Pancreas (tissue), 10 donors: ENCODE data around the gene NT5DC1. TPM values are rescaled to one million over a fixed set of nuclear protein-coding genes. Genes with fewer than 3 reads are reported as not detected.

Source experiments
- ATAC-seq, 4 donors: fragments of 200-7000 bp; cut with Tn5 transposase; one replicate each; pipeline versions ENCODE4 v1.8.0 to v1.9.1; 2020; ENCODE audit warnings: mild to moderate bottlenecking in 4 of 4, moderate library complexity in 4 of 4
- DNase-seq, 6 donors: peaks; one replicate each; pipeline ENCODE4 v3.0.0-alpha.2; 2020
- FAIRE-seq: peaks from 2 replicates; lab custom pipeline; 2012; peaks lifted over from hg19 to GRCh38; lab: Jason Lieb, UNC
- H3K27ac ChIP-seq, 4 donors: fragments of 200-600 bp; sonication (generic); 1 replicate in 3 of 4; 2 replicates in 1 of 4; pipeline versions ENCODE4 v1.5.0 to v1.8.0; 2020
- H3K27me3 ChIP-seq, 4 donors: fragments of 200-600 bp; one replicate each; pipeline ENCODE4 v1.8.0; 2021
- H3K36me3 ChIP-seq, 3 donors: fragments of 200-600 bp; sonication (generic) in 1 of 3; one replicate each; pipeline versions ENCODE4 v1.5.0 to v1.8.0; 2020 to 2021
- H3K4me1 ChIP-seq, 3 donors: fragments of 200-600 bp; one replicate each; pipeline ENCODE4 v1.8.0; 2021
- H3K4me3 ChIP-seq, 4 donors: fragments of 200-600 bp; sonication (generic) in 2 of 4; one replicate each; pipeline versions ENCODE4 v1.5.0 to v1.8.0; 2020 to 2021
- H3K9me3 ChIP-seq, 4 donors: fragments of 200-600 bp; one replicate each; pipeline ENCODE4 v1.8.0; 2021
- CTCF ChIP-seq, 4 donors: fragments of 200-600 bp; sonication (generic) in 3 of 4; IDR thresholded peaks; one replicate each; pipeline versions ENCODE4 v1.5.0 to v1.8.0; 2021; ENCODE audit warnings: antibody characterized with exemption in 4 of 4
- WGBS, 2 donors: extraction: QIAGEN DNeasy Blood & Tissue Kit; methylation state at CpG; one replicate each; pipeline ENCODE4 v1.1.7; 2013; 5-methylcytosine and 5-hydroxymethylcytosine counted together
- intact Hi-C, 3 donors: fragments of 100-400 bp; cut with DNase I; formaldehyde crosslinking; loops; one replicate each; pipeline versions ENCODE4 v1.11.1 to v1.14.2; 2022
- polyA plus RNA-seq, 2 donors: library from polyadenylated mRNA; stranded (reverse); fragments of 200-250 nt; gene quantifications; one replicate each; pipeline ENCODE4 v1.2.3, GENCODE V29; 2013
- total RNA-seq, 6 donors: library from RNA; stranded (reverse); fragmentation: NEBNext Ultra II Directional in 4 of 6; extraction: Animal tissue kit (Norgen Biotek cat#: 25700) in 4 of 6; gene quantifications; one replicate each; pipeline versions ENCODE4 v1.2.1 to v1.2.4, GENCODE V29; 2021 to 2023
- donor health status: healthy with polysubstance abuse.
- donor health status: DM: no; HTN: no; CAD: no; lungs with moderate emphysema.
- donor health status: DM: no; HTN: no; CAD: no.
- donor health status: control.
- donor health status: control.
- donor health status: Bipolar disorder and iron deficiency.
- donor health status: DM: yes; HTN: yes; CAD: no.
- donor health status: DM: no; HTN: no; CAD: no.
- donor health status: DM: no; HTN: no; CAD: no.
- donor health status: DM: yes; HTN: yes; CAD: no.

NT5DC1 gene
- total and polyA plus RNA-seq, 8 donors: 4.4 to 28.3 (median 20.4) TPM

- WGBS, 2 donors: 11 to 12% methylated on average over 13 of the region's 13 CpGs
- FAIRE-seq: no peak
These were observed 40.7 kb upstream of the NT5DC1 start for GRCh38 chr6:116059713-116060571.

GRCh38 chr6:116060572-116061283 lies 39.9 kb upstream of the NT5DC1 start, which contains the start of gene FRK:
FRK (minus strand) TSS chr6:116060891; CDS start chr6:116060311, 580 bp downstream.
- H3K9me3 ChIP-seq: no peaks in the 10 kb centered on the region
- intact Hi-C loops: no loop called here
- H3K27me3 ChIP-seq: no peaks in the 10 kb centered on the region
- peak; percentile 93 to 95 (median 94) for ATAC-seq
- no peaks in the 10 kb centered on the region for H3K36me3 ChIP-seq
- TF ChIP-seq CTCF (IDR thresholded peaks at IDR 0.05): peak; percentile 22 to 38 (median 28)
- H3K27ac ChIP-seq: peak within 1 kb of the TSS; percentile 75 to 97 (median 94)
- peak; percentile 34 to 83 (median 69) for DNase-seq
- WGBS, 2 donors: 6 to 10% methylated on average over 7 of the region's 7 CpGs
- H3K4me1 ChIP-seq: peaks cover 8 to 19% (median 8%) of the 10 kb centered on the region in 3 donors
- FAIRE-seq: peak; percentile 73
- peak within 1 kb of the TSS; percentile 28 to 52 (median 44) for H3K4me3 ChIP-seq

More at GRCh38 chr6:116059713-116060571, 40.7 kb upstream of the NT5DC1 start:
- intact Hi-C loops: no loop called here
- no peak for TF ChIP-seq CTCF (IDR thresholded peaks at IDR 0.05)
- ATAC-seq: peak; percentile 58 to 68 (median 63)
- peak; percentile 23 to 60 (median 33) for DNase-seq
- H3K4me1 ChIP-seq: peaks cover 8 to 19% (median 8%) of the 10 kb centered on the region in 3 donors
- no peaks in the 10 kb centered on the region for H3K36me3 ChIP-seq
- H3K9me3 ChIP-seq: no peaks in the 10 kb centered on the region
- peak overlapping the region; percentile 28 to 52 (median 44) for H3K4me3 ChIP-seq
- H3K27me3 ChIP-seq: no peaks in the 10 kb centered on the region
- H3K27ac ChIP-seq: peak overlapping the region; percentile 75 to 97 (median 94)

GRCh38 chr6:116062496-116062895 lies 38.2 kb upstream of the NT5DC1 start:
- no peak for ATAC-seq
- TF ChIP-seq CTCF (IDR thresholded peaks at IDR 0.05): no peak
- WGBS, 2 donors: 89 to 90% methylated on average over 4 of the region's 4 CpGs
- no peaks in the 10 kb centered on the region for H3K27me3 ChIP-seq
- DNase-seq: no peak
- no peaks in the 10 kb centered on the region for H3K36me3 ChIP-seq
- H3K4me1 ChIP-seq: peaks cover 4 to 19% (median 5%) of the 10 kb centered on the region in 3 donors
- no peak overlapping the region for H3K27ac ChIP-seq
- no peak for FAIRE-seq
- intact Hi-C loops: no loop called here
- H3K4me3 ChIP-seq: no peak overlapping the region
- H3K9me3 ChIP-seq: no peaks in the 10 kb centered on the region

GRCh38 chr6:116064666-116065065 lies 36.0 kb upstream of the NT5DC1 start:
- Histone ChIP-seq H3K4me3 (no peak overlapping the region), H3K4me1 (peaks cover 4 to 9% (median 5%) of the 10 kb centered on the region in 3 donors), H3K27me3 (no peaks in the 10 kb centered on the region), H3K27ac (no peak overlapping the region), H3K36me3 (no peaks in the 10 kb centered on the region), H3K9me3 (no peaks in the 10 kb centered on the region)
- TF ChIP-seq CTCF (IDR thresholded peaks at IDR 0.05): no peak
- FAIRE-seq: no peak
- ATAC-seq: no peak
- no peak for DNase-seq
- intact Hi-C loops: no loop called here
